ENCODE results near the gene OLFML1.
A peak's percentile ranks its signal among the peaks of the same experiment; 100 is the strongest.

The OLFML1 gene

DNA sequence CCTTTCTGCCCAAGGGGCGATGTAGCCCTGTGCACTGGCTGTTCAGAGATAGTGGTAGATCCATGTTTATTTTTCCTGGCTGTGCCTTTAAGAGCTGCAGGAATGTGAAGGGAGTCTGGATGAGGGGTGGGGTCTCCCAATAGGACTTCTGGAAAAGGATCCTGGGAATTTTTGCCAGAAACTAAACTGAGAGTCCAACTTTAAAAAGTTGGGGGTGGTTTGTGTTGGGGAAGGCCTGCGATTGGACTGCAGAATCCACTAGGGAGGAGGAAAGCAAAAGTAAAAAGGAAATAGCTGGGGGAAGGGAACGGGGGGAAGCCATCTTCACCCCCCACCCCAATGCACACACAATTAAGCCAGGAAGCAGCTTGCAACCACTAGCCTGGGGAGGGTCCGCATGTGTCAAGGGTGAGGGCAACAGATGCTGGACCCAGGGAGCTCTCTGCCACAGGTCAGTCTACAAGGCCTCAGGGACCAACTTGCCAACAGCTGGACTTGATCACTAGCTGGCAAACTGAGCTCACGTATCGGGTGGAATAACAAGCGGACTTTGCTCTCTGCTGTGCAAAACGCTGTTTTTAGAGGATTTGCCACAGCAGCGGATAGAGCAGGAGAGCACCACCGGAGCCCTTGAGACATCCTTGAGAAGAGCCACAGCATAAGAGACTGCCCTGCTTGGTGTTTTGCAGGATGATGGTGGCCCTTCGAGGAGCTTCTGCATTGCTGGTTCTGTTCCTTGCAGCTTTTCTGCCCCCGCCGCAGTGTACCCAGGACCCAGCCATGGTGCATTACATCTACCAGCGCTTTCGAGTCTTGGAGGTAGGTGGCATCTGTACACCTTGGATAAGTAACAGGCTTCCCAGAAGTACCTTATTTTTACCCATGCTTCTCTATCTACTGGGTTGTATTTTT lies at the start of gene OLFML1:
Gene OLFML1, plus strand, starts transcription at position 321 of the 912 bp plus-strand sequence. Its CDS starts 370 bp downstream, at position 691.
- H3K27ac ChIP-seq = no peak within 1 kb of the TSS
- TF ChIP-seq ZFX (IDR thresholded peaks at IDR 0.05; ENCODE audit: borderline replicate concordance) = no peak
- TF ChIP-seq, protein P1, sequence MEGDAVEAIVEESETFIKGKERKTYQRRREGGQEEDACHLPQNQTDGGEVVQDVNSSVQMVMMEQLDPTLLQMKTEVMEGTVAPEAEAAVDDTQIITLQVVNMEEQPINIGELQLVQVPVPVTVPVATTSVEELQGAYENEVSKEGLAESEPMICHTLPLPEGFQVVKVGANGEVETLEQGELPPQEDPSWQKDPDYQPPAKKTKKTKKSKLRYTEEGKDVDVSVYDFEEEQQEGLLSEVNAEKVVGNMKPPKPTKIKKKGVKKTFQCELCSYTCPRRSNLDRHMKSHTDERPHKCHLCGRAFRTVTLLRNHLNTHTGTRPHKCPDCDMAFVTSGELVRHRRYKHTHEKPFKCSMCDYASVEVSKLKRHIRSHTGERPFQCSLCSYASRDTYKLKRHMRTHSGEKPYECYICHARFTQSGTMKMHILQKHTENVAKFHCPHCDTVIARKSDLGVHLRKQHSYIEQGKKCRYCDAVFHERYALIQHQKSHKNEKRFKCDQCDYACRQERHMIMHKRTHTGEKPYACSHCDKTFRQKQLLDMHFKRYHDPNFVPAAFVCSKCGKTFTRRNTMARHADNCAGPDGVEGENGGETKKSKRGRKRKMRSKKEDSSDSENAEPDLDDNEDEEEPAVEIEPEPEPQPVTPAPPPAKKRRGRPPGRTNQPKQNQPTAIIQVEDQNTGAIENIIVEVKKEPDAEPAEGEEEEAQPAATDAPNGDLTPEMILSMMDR (IDR thresholded peaks at IDR 0.05) = no peak

DNA sequence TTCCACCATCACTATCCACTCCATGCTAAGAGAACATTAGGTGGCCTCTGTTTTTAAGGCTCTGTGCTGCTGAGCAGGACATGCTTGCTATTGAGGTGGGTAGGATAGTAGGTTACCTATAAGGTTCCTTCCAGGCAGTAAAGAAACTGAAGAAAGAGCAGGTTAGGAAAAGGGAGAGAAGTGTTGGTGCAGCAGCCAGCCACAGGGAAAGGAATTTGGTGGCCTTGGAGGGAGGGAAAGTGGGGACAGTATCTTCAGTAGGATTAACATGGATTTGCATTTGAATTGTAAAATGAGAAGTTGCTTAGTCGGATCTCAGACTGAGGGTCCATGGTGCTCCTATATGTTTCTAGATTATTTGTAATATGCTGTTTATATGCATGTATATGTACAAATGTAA lies 49.2 kb upstream of the OLFML1 start:
- H3K27ac ChIP-seq = no peak overlapping the region
- TF ChIP-seq ZFX (IDR thresholded peaks at IDR 0.05; ENCODE audit: borderline replicate concordance) = no peak
- TF ChIP-seq, protein P1 (IDR thresholded peaks at IDR 0.05) = no peak

DNA sequence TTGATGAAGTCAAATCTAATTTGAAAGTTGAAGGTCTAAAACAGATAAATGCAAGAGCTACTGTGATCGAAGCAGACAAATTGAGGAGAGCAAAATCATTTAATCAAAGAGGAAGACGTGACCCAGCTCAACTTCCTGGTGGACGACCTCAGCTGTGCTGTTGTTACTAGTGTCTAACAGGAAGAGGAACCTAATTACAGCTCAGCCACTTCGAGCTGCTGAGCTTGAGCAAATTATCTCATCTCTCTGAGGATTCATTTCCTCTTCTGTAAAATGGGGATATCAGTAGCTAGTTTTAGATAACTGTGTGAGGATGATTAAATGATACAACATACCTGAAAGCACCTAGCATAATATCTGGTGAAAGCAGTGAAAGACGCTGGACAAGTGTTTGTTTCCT lies 48.6 kb upstream of the OLFML1 start:
- H3K27ac ChIP-seq = no peak overlapping the region
- TF ChIP-seq ZFX (IDR thresholded peaks at IDR 0.05; ENCODE audit: borderline replicate concordance) = no peak
- TF ChIP-seq, protein P1 (IDR thresholded peaks at IDR 0.05) = no peak

DNA sequence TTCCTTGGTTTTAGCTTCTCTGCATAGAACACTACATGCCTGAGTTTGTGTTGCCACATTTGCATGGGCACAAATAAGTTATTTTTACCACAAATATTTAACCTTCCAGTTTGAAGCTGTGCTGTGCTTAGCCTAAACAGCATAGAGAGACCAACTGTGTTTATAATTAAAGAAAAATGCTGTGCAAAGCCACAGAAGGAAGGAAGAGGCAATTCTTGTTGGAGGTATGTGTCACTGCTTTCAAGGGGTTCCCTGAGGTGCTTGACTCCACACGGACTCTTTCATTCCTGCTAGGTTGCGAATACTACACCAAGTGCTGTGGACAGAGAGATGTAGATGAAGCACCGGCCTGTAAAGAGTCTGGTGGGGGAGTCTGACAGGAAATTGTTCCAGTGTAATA lies 47.6 kb upstream of the OLFML1 start:
- TF ChIP-seq, protein P1 (IDR thresholded peaks at IDR 0.05) = no peak
- TF ChIP-seq ZFX (IDR thresholded peaks at IDR 0.05; ENCODE audit: borderline replicate concordance) = no peak
- H3K27ac ChIP-seq = no peak overlapping the region

DNA sequence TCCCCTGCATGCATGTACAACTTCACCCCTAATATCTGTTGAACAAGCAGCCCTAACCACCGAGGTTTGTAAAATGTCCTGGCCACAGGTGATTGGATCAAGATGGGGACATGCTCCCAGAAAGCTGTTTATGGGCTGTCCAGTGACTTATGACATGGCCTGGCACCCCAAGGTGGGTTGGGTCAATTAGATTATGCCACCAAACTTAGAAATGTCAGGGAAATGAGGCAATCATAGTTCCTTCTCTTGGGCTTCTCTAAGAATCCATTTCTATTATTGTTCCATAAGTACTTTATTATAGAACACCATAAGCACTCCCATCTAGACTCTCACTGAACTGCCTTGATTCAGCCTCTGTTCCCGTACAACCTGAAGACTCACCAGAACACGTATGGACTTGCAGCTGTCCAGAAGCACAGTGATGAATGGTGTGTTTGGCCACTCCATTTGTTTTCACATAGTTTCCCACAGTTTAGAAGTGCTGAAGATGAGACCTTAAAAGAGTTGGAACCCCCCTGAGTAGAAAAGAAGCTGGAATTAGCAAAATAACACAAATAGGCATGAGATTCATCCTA lies 45.5 kb upstream of the OLFML1 start:
- no peak for TF ChIP-seq ZFX (IDR thresholded peaks at IDR 0.05; ENCODE audit: borderline replicate concordance)
- TF ChIP-seq, protein P1 (IDR thresholded peaks at IDR 0.05) = no peak
- H3K27ac ChIP-seq = no peak overlapping the region

DNA sequence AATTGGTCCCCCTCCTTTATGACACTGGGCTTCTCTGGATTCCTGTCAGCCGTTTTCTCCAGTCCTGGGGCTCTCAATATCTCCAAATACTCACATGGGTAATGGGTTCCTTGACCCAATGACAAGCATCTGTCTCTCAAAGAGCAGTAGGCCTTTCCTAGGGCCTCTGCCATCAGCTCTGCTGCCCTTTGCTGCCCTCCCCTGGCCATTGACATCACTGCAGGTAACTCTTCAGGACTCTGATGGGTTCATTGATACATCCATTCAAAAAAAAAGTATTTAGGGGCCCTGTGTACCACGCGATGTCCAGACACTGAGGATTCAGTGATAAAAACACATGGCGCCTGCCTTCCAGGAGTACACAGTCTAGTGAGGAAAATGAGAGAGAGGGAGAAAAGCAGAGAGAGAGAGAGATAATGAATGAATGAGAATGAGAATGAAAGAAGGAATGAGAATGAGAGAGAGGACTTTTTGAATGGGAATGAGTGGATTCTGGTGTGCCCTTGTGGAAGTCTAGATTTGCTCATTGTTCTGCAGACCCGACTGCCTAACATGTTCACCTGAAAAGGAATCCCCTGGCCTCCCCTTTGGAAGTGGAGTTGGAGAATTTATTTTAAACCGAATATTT lies 42.6 kb upstream of the OLFML1 start:
- no peak overlapping the region for H3K27ac ChIP-seq
- TF ChIP-seq, protein P1 (IDR thresholded peaks at IDR 0.05) = peak; percentile 93
- TF ChIP-seq ZFX (IDR thresholded peaks at IDR 0.05; ENCODE audit: borderline replicate concordance) = no peak
